ENCODE results near the gene GIPC3. TPM values are rescaled to one million over a fixed set of nuclear protein-coding genes. Genes with fewer than 3 reads are reported as not detected.

Gene GIPC3
- total and polyA plus RNA-seq, 4 donors, result 0.23 to 0.95 (median 0.25) TPM

- TF ChIP-seq, protein P1, sequence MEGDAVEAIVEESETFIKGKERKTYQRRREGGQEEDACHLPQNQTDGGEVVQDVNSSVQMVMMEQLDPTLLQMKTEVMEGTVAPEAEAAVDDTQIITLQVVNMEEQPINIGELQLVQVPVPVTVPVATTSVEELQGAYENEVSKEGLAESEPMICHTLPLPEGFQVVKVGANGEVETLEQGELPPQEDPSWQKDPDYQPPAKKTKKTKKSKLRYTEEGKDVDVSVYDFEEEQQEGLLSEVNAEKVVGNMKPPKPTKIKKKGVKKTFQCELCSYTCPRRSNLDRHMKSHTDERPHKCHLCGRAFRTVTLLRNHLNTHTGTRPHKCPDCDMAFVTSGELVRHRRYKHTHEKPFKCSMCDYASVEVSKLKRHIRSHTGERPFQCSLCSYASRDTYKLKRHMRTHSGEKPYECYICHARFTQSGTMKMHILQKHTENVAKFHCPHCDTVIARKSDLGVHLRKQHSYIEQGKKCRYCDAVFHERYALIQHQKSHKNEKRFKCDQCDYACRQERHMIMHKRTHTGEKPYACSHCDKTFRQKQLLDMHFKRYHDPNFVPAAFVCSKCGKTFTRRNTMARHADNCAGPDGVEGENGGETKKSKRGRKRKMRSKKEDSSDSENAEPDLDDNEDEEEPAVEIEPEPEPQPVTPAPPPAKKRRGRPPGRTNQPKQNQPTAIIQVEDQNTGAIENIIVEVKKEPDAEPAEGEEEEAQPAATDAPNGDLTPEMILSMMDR (IDR thresholded peaks at IDR 0.05; ENCODE audit: low read depth, low read length, missing input control), result no peak
- TF ChIP-seq HNF4G (IDR thresholded peaks at IDR 0.05), result no peak
- no peak for TF ChIP-seq RXRA (IDR thresholded peaks at IDR 0.05)
- no peak for TF ChIP-seq EGR1 (IDR thresholded peaks at IDR 0.05; ENCODE audit: low read depth in 2 of 2)
- no peak for TF ChIP-seq GABPA (IDR thresholded peaks at IDR 0.05 in 1 of 2, conservative IDR thresholded peaks at IDR 0.05 in 1 of 2)
- H3K27me3 ChIP-seq (ENCODE audit: control insufficient read depth in 4 of 4, insufficient read depth in 4 of 4, low read length in 3 of 4), result no peaks in the 10 kb centered on the region
- no peak overlapping the region for H3K9ac ChIP-seq (ENCODE audit: low read depth in 1 of 2, low read length in 2 of 2)
- peak overlapping the region in 1 of 3 donors; percentile 3 for H3K4me3 ChIP-seq (ENCODE audit: low read depth in 1 of 3, low read length in 3 of 3)
- H3K4me1 ChIP-seq (ENCODE audit: control insufficient read depth in 4 of 4, insufficient read depth in 4 of 4, low read length in 3 of 4), result peaks cover 0 to 8% (median 4%) of the 10 kb centered on the region in 4 donors
- peak overlapping the region; percentile 55 to 63 for H3K27ac ChIP-seq (ENCODE audit: low read depth in 1 of 2, low read length in 2 of 2)
- DNase-seq (ENCODE audit: low spot score), result no peak
- no peaks in the 10 kb centered on the region for H3K36me3 ChIP-seq (ENCODE audit: control insufficient read depth in 4 of 4, insufficient read depth in 3 of 4, low read depth in 1 of 4, low read length in 3 of 4)
- H3K9me3 ChIP-seq (ENCODE audit: control insufficient read depth in 4 of 4, low read length in 3 of 4), result no peaks in the 10 kb centered on the region
- WGBS, result 73% methylated on average over 27 of the region's 27 CpGs
Measured at GRCh38 chr19:3604227-3604986, 19.1 kb downstream of the GIPC3 start.

DNA sequence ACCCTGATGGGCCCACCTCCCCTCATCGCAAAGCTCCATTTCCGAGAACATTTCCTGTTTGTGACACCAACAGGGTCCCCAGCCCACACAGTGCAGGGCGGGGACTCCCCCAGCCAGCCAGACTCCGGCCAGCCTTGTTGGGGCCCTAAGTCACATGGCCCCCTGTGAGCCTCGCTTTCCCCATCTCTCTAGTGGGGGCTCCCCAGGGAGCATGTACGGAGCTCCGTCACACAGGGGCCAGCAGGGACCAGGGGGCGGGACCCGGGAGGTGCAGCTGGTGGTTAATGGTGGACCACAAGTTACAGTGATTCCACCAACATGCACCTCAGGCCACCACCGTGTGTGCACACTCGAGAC, 19.7 kb downstream of the GIPC3 start:
- no peak for DNase-seq (ENCODE audit: low spot score)
- no peak for TF ChIP-seq FOXA2 (IDR thresholded peaks at IDR 0.05)
- TF ChIP-seq RAD21 (IDR thresholded peaks at IDR 0.05), result no peak
- TF ChIP-seq RXRA (IDR thresholded peaks at IDR 0.05), result no peak
- TF ChIP-seq, protein P2, sequence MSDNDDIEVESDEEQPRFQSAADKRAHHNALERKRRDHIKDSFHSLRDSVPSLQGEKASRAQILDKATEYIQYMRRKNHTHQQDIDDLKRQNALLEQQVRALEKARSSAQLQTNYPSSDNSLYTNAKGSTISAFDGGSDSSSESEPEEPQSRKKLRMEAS (IDR thresholded peaks at IDR 0.05), result no peak
- no peak for TF ChIP-seq FOXA1 (IDR thresholded peaks at IDR 0.05)
- no peak for TF ChIP-seq EGR1 (IDR thresholded peaks at IDR 0.05; ENCODE audit: low read depth in 2 of 2)
- TF ChIP-seq, protein P3, sequence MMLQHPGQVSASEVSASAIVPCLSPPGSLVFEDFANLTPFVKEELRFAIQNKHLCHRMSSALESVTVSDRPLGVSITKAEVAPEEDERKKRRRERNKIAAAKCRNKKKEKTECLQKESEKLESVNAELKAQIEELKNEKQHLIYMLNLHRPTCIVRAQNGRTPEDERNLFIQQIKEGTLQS (IDR thresholded peaks at IDR 0.05), result no peak
- TF ChIP-seq JUND (IDR thresholded peaks at IDR 0.05), result no peak
- no peak for TF ChIP-seq YY1 (IDR thresholded peaks at IDR 0.05)
- TF ChIP-seq REST (IDR thresholded peaks at IDR 0.05), result no peak
- no peaks in the 10 kb centered on the region for H3K27me3 ChIP-seq (ENCODE audit: control insufficient read depth in 4 of 4, insufficient read depth in 4 of 4, low read length in 3 of 4)
- H3K9me3 ChIP-seq (ENCODE audit: control insufficient read depth in 4 of 4, low read length in 3 of 4), result no peaks in the 10 kb centered on the region
- WGBS, result 66% methylated on average over 11 of the region's 11 CpGs
- no peaks in the 10 kb centered on the region for H3K36me3 ChIP-seq (ENCODE audit: control insufficient read depth in 4 of 4, insufficient read depth in 3 of 4, low read depth in 1 of 4, low read length in 3 of 4)
- H3K4me1 ChIP-seq (ENCODE audit: control insufficient read depth in 4 of 4, insufficient read depth in 4 of 4, low read length in 3 of 4), result peaks cover 0 to 8% (median 4%) of the 10 kb centered on the region in 4 donors
- peak overlapping the region; percentile 55 to 63 for H3K27ac ChIP-seq (ENCODE audit: low read depth in 1 of 2, low read length in 2 of 2)
- H3K9ac ChIP-seq (ENCODE audit: low read depth in 1 of 2, low read length in 2 of 2), result no peak overlapping the region
- H3K4me3 ChIP-seq (ENCODE audit: low read depth in 1 of 3, low read length in 3 of 3), result peak overlapping the region in 2 of 3 donors; percentile 3 to 16
